ENCODE results near the gene NGFR. TPM values are rescaled to one million over a fixed set of nuclear protein-coding genes. Genes with fewer than 3 reads are reported as not detected.

Gene NGFR
- total RNA-seq, 6 donors from 2014 or later, result 1.3 to 2.9 (median 2.2) TPM

GRCh38 chr17:49508061-49508865 lies 13.2 kb downstream of the NGFR start:
- Histone ChIP-seq H3K27ac (no peak overlapping the region), H3K4me3 (no peak overlapping the region), H3K27me3 (no peaks in the 10 kb centered on the region), H3K36me3 (no peaks in the 10 kb centered on the region), H3K4me1 (peaks cover 0 to 3% (median 0%) of the 10 kb centered on the region in 4 donors), H3K9me3 (no peaks in the 10 kb centered on the region)
- peak in 1 of 2 donors; percentile 60 for DNase-seq
- ATAC-seq (ENCODE audit: low FRiP score in 2 of 2), result no peak
- no peak for TF ChIP-seq POLR2AphosphoS5 (IDR thresholded peaks at IDR 0.05)
- no peak for TF ChIP-seq EP300 (IDR thresholded peaks at IDR 0.05)
- WGBS, 2 donors, result 25 to 35% methylated on average over 8 to 17 of the region's 17 CpGs

GRCh38 chr17:49508866-49509587 lies 13.9 kb downstream of the NGFR start:
- H3K36me3 ChIP-seq, result no peaks in the 10 kb centered on the region
- no peaks in the 10 kb centered on the region for H3K27me3 ChIP-seq
- no peak for DNase-seq
- H3K9me3 ChIP-seq, result no peaks in the 10 kb centered on the region
- ATAC-seq (ENCODE audit: low FRiP score in 2 of 2), result no peak
- peaks cover 0 to 3% (median 0%) of the 10 kb centered on the region in 4 donors for H3K4me1 ChIP-seq
- H3K4me3 ChIP-seq, result no peak overlapping the region
- 54 to 75% methylated on average over 6 to 8 of the region's 8 CpGs for WGBS, 2 donors
- TF ChIP-seq POLR2AphosphoS5 (IDR thresholded peaks at IDR 0.05) (no peak), EP300 (IDR thresholded peaks at IDR 0.05) (no peak), CTCF (IDR thresholded peaks at IDR 0.05) (no peak), POLR2A (IDR thresholded peaks at IDR 0.05) (no peak)
- no peak overlapping the region for H3K27ac ChIP-seq

GRCh38 chr17:49509588-49509917 lies 14.5 kb downstream of the NGFR start:
- Histone ChIP-seq H3K27me3 (no peaks in the 10 kb centered on the region), H3K9me3 (no peaks in the 10 kb centered on the region), H3K36me3 (no peaks in the 10 kb centered on the region), H3K4me1 (peaks cover 0 to 5% (median 2%) of the 10 kb centered on the region in 4 donors), H3K27ac (no peak overlapping the region), H3K4me3 (no peak overlapping the region)
- 89% methylated on average over 3 of the region's 3 CpGs; no CpG with 5 or more reads in 1 of the 2 donors for WGBS, 2 donors
- TF ChIP-seq POLR2AphosphoS5 (IDR thresholded peaks at IDR 0.05), result no peak
- TF ChIP-seq POLR2A (IDR thresholded peaks at IDR 0.05), result no peak
- no peak for TF ChIP-seq EP300 (IDR thresholded peaks at IDR 0.05)
- TF ChIP-seq CTCF (IDR thresholded peaks at IDR 0.05), result no peak
- ATAC-seq (ENCODE audit: low FRiP score in 2 of 2), result no peak
- no peak for DNase-seq

DNA sequence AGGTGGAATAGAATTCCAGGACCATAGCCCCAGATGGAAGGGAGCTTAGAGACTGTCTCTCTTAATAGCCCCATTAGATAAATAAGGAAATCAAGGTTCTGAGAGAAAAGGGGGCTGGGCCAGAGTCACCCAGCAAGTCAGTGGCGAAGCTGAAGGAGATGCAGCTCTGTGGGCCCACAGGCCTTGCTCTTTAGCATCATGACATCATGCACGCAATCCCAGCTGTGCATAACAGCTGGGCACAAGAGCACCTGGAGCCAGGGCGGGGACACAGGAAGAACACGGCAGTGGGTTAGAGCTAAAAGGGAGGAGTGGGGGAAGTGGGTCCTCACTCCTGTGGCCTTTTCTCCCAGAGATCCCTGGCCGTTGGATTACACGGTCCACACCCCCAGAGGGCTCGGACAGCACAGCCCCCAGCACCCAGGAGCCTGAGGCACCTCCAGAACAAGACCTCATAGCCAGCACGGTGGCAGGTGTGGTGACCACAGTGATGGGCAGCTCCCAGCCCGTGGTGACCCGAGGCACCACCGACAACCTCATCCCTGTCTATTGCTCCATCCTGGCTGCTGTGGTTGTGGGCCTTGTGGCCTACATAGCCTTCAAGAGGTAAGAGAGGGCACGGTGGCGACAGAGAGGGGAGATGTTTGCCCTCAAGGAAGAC lies 15.1 kb downstream of the NGFR start:
- no peak for ATAC-seq (ENCODE audit: low FRiP score in 2 of 2)
- H3K4me1 ChIP-seq, result peaks cover 3 to 10% (median 9%) of the 10 kb centered on the region in 4 donors
- no peak for DNase-seq
- no peaks in the 10 kb centered on the region for H3K9me3 ChIP-seq
- 85 to 88% methylated on average over 8 to 13 of the region's 13 CpGs for WGBS, 2 donors
- H3K36me3 ChIP-seq, result no peaks in the 10 kb centered on the region
- no peaks in the 10 kb centered on the region for H3K27me3 ChIP-seq
- H3K27ac ChIP-seq, result no peak overlapping the region
- H3K4me3 ChIP-seq, result no peak overlapping the region
- TF ChIP-seq POLR2A (IDR thresholded peaks at IDR 0.05), result no peak
- TF ChIP-seq CTCF (IDR thresholded peaks at IDR 0.05), result no peak
- TF ChIP-seq POLR2AphosphoS5 (IDR thresholded peaks at IDR 0.05), result no peak
- no peak for TF ChIP-seq EP300 (IDR thresholded peaks at IDR 0.05)

DNA sequence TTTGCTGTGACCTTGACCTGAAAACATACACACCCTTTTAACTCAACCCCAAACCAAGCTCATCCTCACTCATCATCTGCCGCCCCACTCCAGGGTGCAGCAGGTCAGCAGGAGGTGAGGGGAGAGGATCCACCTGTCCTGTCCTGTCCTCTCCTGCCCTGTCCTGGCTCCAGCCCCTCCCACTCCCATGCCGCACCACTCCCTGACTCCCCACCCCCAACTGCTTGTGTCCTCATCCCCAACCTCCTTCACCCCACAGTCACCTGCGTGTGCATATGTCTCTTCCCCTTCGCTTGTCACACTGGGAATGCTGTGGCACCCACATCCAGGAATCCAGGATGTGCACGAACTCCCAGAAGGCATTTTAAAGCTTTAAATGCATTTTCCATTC lies 15.6 kb downstream of the NGFR start:
- Histone ChIP-seq H3K27me3 (no peaks in the 10 kb centered on the region), H3K4me1 (peaks cover 8 to 16% (median 14%) of the 10 kb centered on the region in 4 donors), H3K27ac (no peak overlapping the region), H3K9me3 (no peaks in the 10 kb centered on the region), H3K36me3 (no peaks in the 10 kb centered on the region), H3K4me3 (no peak overlapping the region)
- TF ChIP-seq EP300 (IDR thresholded peaks at IDR 0.05), result no peak
- no peak for TF ChIP-seq POLR2A (IDR thresholded peaks at IDR 0.05)
- TF ChIP-seq POLR2AphosphoS5 (IDR thresholded peaks at IDR 0.05), result no peak
- TF ChIP-seq CTCF (IDR thresholded peaks at IDR 0.05), result no peak
- DNase-seq (no peak), ATAC-seq (ENCODE audit: low FRiP score in 2 of 2) (no peak)
- 85 to 87% methylated on average over 5 of the region's 5 CpGs for WGBS, 2 donors
